Astrocyte (in vitro differentiated cells and primary cell): ENCODE measurements around the gene BEST2.

Source experiments
- EZH2 ChIP-seq: IDR thresholded peaks from 2 replicates; pipeline ENCODE4 v1.6.1; 2012; ENCODE audit warnings: mild to moderate bottlenecking, low read length, inconsistent platforms; ENCODE audit not compliant: insufficient read depth
- TF ChIP-seq, protein P1 (sequence below): IDR thresholded peaks from 2 replicates; pipeline ENCODE4 v1.5.1; 2011; ENCODE audit warnings: low read depth, mild to moderate bottlenecking, inconsistent platforms, low read length, moderate library complexity; ENCODE audit not compliant: insufficient read depth

DNA sequence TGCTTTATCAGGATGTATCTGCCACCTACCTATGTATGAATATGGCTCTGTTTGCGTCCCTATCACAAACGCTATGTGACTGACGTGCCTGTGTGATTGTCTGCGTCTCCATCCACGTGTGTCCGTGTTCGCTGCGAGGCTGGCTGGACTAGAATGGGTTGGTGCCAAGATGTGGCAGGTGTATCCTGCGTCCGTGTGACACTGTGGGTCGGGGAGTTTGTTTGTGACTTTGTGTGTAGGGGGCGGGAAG, 30.5 kb downstream of the BEST2 start:
- TF ChIP-seq, protein P1, sequence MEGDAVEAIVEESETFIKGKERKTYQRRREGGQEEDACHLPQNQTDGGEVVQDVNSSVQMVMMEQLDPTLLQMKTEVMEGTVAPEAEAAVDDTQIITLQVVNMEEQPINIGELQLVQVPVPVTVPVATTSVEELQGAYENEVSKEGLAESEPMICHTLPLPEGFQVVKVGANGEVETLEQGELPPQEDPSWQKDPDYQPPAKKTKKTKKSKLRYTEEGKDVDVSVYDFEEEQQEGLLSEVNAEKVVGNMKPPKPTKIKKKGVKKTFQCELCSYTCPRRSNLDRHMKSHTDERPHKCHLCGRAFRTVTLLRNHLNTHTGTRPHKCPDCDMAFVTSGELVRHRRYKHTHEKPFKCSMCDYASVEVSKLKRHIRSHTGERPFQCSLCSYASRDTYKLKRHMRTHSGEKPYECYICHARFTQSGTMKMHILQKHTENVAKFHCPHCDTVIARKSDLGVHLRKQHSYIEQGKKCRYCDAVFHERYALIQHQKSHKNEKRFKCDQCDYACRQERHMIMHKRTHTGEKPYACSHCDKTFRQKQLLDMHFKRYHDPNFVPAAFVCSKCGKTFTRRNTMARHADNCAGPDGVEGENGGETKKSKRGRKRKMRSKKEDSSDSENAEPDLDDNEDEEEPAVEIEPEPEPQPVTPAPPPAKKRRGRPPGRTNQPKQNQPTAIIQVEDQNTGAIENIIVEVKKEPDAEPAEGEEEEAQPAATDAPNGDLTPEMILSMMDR, result no peak
- TF ChIP-seq EZH2, result no peak
